ENCODE results near the gene EIF4G1. TPM values are rescaled to one million over a fixed set of nuclear protein-coding genes. Genes with fewer than 3 reads are reported as not detected.

EIF4G1 gene
- total RNA-seq, 1 donor, result 245 TPM

DNA sequence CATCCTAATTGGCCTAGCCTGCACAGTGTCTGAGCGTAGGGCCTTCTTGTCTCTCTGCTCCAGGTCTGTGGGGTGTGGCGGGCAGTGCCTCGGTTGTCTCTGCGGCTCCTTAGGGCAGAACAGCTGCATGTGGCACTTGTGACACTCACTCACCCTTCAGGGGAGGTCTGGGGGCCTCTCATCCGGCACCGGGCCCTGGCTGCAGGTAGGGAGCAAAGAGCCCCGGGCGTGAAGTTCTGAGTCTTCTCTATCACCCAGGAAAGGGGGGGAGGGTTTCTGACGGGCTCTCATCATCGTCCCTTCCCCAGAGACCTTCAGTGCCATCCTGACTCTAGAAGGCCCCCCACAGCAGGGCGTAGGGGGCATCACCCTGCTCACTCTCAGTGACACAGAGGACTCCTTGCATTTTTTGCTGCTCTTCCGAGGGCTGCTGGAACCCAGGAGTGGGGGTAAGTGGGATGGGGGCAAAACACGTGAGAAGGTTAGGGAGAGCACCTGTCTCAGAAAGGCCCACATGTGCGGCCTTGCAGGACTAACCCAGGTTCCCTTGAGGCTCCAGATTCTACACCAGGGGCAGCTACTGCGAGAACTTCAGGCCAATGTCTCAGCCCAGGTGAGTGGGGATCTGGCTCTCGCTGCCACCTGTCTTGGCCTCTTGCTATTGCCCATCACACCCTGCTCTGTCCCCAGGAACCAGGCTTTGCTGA lies 68.1 kb downstream of the EIF4G1 start:
- no peak overlapping the region for H3K4me2 ChIP-seq (ENCODE audit: insufficient read depth, low read length)
- TF ChIP-seq, protein P1, sequence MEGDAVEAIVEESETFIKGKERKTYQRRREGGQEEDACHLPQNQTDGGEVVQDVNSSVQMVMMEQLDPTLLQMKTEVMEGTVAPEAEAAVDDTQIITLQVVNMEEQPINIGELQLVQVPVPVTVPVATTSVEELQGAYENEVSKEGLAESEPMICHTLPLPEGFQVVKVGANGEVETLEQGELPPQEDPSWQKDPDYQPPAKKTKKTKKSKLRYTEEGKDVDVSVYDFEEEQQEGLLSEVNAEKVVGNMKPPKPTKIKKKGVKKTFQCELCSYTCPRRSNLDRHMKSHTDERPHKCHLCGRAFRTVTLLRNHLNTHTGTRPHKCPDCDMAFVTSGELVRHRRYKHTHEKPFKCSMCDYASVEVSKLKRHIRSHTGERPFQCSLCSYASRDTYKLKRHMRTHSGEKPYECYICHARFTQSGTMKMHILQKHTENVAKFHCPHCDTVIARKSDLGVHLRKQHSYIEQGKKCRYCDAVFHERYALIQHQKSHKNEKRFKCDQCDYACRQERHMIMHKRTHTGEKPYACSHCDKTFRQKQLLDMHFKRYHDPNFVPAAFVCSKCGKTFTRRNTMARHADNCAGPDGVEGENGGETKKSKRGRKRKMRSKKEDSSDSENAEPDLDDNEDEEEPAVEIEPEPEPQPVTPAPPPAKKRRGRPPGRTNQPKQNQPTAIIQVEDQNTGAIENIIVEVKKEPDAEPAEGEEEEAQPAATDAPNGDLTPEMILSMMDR (IDR thresholded peaks at IDR 0.05; ENCODE audit: extremely low read depth, low read depth, low read length), result no peak
- H3K36me3 ChIP-seq (ENCODE audit: insufficient read depth, low read length), result no peaks in the 10 kb centered on the region
- H4K20me1 ChIP-seq (ENCODE audit: insufficient read depth, low read length), result no peaks in the 10 kb centered on the region
- no peaks in the 10 kb centered on the region for H3K4me1 ChIP-seq (ENCODE audit: insufficient read depth, low read length)
- H3K27me3 ChIP-seq (ENCODE audit: insufficient read depth, low read length), result peaks cover 45% of the 10 kb centered on the region
- DNase-seq (ENCODE audit: insufficient read length, low spot score, missing footprints), result peak; percentile 85
- H3K9me3 ChIP-seq (ENCODE audit: low read depth, low read length), result no peaks in the 10 kb centered on the region
- H3K79me2 ChIP-seq (ENCODE audit: insufficient read depth, low read length), result no peaks in the 10 kb centered on the region
- H3K27ac ChIP-seq (ENCODE audit: low read depth, low read length), result no peak overlapping the region
- H2AFZ ChIP-seq (ENCODE audit: low read length), result no peak overlapping the region
- no peak overlapping the region for H3K4me3 ChIP-seq (ENCODE audit: insufficient read depth, low read length)

DNA sequence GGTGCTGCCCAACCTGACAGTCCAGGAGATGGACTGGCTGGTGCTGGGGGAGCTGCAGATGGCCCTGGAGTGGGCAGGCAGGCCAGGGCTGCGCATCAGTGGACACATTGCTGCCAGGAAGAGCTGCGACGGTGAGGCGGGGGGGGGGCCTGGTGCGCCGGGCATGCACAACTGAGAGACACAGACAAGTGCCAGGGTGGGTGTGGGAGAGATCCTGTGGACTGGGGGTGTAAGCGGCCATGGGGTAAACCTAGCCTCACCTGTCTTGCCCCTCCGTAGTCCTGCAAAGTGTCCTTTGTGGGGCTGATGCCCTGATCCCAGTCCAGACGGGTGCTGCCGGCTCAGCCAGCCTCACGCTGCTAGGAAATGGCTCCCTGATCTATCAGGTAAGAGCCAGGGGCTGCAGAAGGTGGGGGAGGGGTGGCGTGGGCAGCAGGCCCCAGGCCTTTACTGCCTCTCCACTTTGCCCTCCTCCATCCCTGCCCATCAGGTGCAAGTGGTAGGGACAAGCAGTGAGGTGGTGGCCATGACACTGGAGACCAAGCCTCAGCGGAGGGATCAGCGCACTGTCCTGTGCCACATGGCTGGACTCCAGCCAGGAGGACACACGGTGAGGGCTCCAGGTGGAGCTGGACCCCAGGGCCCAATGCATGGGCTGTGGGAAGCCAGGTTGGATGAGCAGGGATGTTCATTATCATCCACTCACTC lies 68.8 kb downstream of the EIF4G1 start:
- H4K20me1 ChIP-seq (ENCODE audit: insufficient read depth, low read length), result no peaks in the 10 kb centered on the region
- no peaks in the 10 kb centered on the region for H3K9me3 ChIP-seq (ENCODE audit: low read depth, low read length)
- peaks cover 38% of the 10 kb centered on the region for H3K27me3 ChIP-seq (ENCODE audit: insufficient read depth, low read length)
- peak; percentile 86 for DNase-seq (ENCODE audit: insufficient read length, low spot score, missing footprints)
- H3K79me2 ChIP-seq (ENCODE audit: insufficient read depth, low read length), result no peaks in the 10 kb centered on the region
- TF ChIP-seq, protein P1 (IDR thresholded peaks at IDR 0.05; ENCODE audit: extremely low read depth, low read depth, low read length), result no peak
- H3K36me3 ChIP-seq (ENCODE audit: insufficient read depth, low read length), result no peaks in the 10 kb centered on the region
- no peak overlapping the region for H2AFZ ChIP-seq (ENCODE audit: low read length)
- H3K4me2 ChIP-seq (ENCODE audit: insufficient read depth, low read length), result no peak overlapping the region
- no peaks in the 10 kb centered on the region for H3K4me1 ChIP-seq (ENCODE audit: insufficient read depth, low read length)
- H3K4me3 ChIP-seq (ENCODE audit: insufficient read depth, low read length), result no peak overlapping the region
- no peak overlapping the region for H3K27ac ChIP-seq (ENCODE audit: low read depth, low read length)

DNA sequence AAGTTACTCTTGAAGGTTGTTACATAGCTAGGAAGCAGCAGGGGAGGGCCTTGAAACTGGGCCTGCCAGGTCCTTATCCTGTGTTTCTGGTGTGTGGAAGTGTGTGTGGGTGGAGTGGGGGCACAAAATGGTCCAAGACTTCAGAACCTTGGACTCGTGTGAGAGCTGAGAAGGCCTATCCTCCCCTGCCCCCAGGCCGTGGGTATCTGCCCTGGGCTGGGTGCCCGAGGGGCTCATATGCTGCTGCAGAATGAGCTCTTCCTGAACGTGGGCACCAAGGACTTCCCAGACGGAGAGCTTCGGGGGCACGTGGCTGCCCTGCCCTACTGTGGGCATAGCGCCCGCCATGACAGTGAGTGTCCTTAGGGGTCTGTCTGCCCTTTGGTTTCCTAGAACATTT lies 69.9 kb downstream of the EIF4G1 start:
- no peaks in the 10 kb centered on the region for H3K9me3 ChIP-seq (ENCODE audit: low read depth, low read length)
- no peaks in the 10 kb centered on the region for H3K36me3 ChIP-seq (ENCODE audit: insufficient read depth, low read length)
- TF ChIP-seq, protein P1 (IDR thresholded peaks at IDR 0.05; ENCODE audit: extremely low read depth, low read depth, low read length), result no peak
- H3K4me2 ChIP-seq (ENCODE audit: insufficient read depth, low read length), result no peak overlapping the region
- no peaks in the 10 kb centered on the region for H3K4me1 ChIP-seq (ENCODE audit: insufficient read depth, low read length)
- H3K4me3 ChIP-seq (ENCODE audit: insufficient read depth, low read length), result no peak overlapping the region
- H3K27me3 ChIP-seq (ENCODE audit: insufficient read depth, low read length), result peaks cover 26% of the 10 kb centered on the region
- no peaks in the 10 kb centered on the region for H4K20me1 ChIP-seq (ENCODE audit: insufficient read depth, low read length)
- no peak overlapping the region for H2AFZ ChIP-seq (ENCODE audit: low read length)
- no peaks in the 10 kb centered on the region for H3K79me2 ChIP-seq (ENCODE audit: insufficient read depth, low read length)
- DNase-seq (ENCODE audit: insufficient read length, low spot score, missing footprints), result peak; percentile 85
- no peak overlapping the region for H3K27ac ChIP-seq (ENCODE audit: low read depth, low read length)

Small RNA genes within 50 kb of the gene (small RNA-seq; reads per million reads assigned to genes)
- 962 reads per million, percentile 99 among the genes with 10 or more reads in this experiment for gene SNORD66

Other genes starting within 250 kb of the EIF4G1 start
- gene HTR3E, start 217.5 kb upstream of the EIF4G1 start, total RNA-seq, result not detected in 2 replicates
- 19.4 and 22.1 TPM in 2 replicates for gene EIF2B5, start 179.2 kb upstream of the EIF4G1 start, total RNA-seq
- gene DVL3, start 159.2 kb upstream of the EIF4G1 start, total RNA-seq, result 51.6 and 60.4 TPM in 2 replicates
- 375 and 427 TPM in 2 replicates for gene AP2M1, start 139.8 kb upstream of the EIF4G1 start, total RNA-seq
- 44.8 and 46.7 TPM in 2 replicates for gene ABCF3, start 128.4 kb upstream of the EIF4G1 start, total RNA-seq
- gene VWA5B2, start 85.0 kb upstream of the EIF4G1 start, total RNA-seq, result not detected in 2 replicates
- 26.8 and 28.9 TPM in 2 replicates for gene ALG3, start 65.6 kb upstream of the EIF4G1 start, total RNA-seq
- 2.7 and 3.3 TPM in 2 replicates for gene EEF1AKMT4, start 64.9 kb upstream of the EIF4G1 start, total RNA-seq
- gene CAMK2N2, start 53.1 kb upstream of the EIF4G1 start, total RNA-seq, result not detected in 2 replicates
- gene ECE2, start 38.6 kb upstream of the EIF4G1 start, total RNA-seq, result not detected in 2 replicates
- gene PSMD2, start 15.4 kb upstream of the EIF4G1 start, total RNA-seq, result 259 and 301 TPM in 2 replicates
- 9.8 and 10.6 TPM in 2 replicates for gene FAM131A, start 23.0 kb downstream of the EIF4G1 start, total RNA-seq
- 3.2 and 4.3 TPM in 2 replicates for gene CLCN2, start 47.0 kb downstream of the EIF4G1 start, total RNA-seq
- gene POLR2H, start 47.1 kb downstream of the EIF4G1 start, total RNA-seq, result 47.4 and 61.2 TPM in 2 replicates
- under 0.01 TPM in 1 of 2 replicates, not detected in the other for gene THPO, start 63.6 kb downstream of the EIF4G1 start, total RNA-seq
- gene CHRD, start 65.4 kb downstream of the EIF4G1 start, total RNA-seq, result 0.29 and 0.36 TPM in 2 replicates
- 3.6 and 4.1 TPM in 2 replicates for gene EPHB3, start 247.2 kb downstream of the EIF4G1 start, total RNA-seq

Data from osteoblast (primary cell).